HepG2 (cell line): Measurements from ENCODE around the gene GDF7. TPM values are rescaled to one million over a fixed set of nuclear protein-coding genes. Genes with fewer than 3 reads are reported as not detected.
A peak's percentile ranks its signal among the peaks of the same experiment; 100 is the strongest.

ENCODE experiments used
- ADNP ChIP-seq: sonication (generic); formaldehyde crosslinking; IDR thresholded peaks from 2 replicates; pipeline ENCODE4 v1.4.0; 2020; ENCODE audit warnings: missing genetic modification reagents
- ARID5B ChIP-seq: IDR thresholded peaks from 2 replicates; pipeline ENCODE4 v1.4.0; 2020; ENCODE audit warnings: mild to moderate bottlenecking, missing genetic modification reagents
- CAMTA2 ChIP-seq: sonication (generic); formaldehyde crosslinking; IDR thresholded peaks from 2 replicates; pipeline ENCODE4 v1.4.0; 2020; ENCODE audit warnings: mild to moderate bottlenecking, missing genetic modification reagents, borderline replicate concordance
- FOXM1 ChIP-seq: sonication (generic); formaldehyde crosslinking; IDR thresholded peaks from 2 replicates; pipeline ENCODE4 v1.5.0; 2020; ENCODE audit warnings: missing genetic modification reagents
- GRHL1 ChIP-seq: sonication (generic); formaldehyde crosslinking; conservative IDR thresholded peaks from 2 replicates; pipeline ENCODE4 v1.8.0; 2022; ENCODE audit warnings: missing genetic modification reagents
- HIVEP1 ChIP-seq: sonication (generic); formaldehyde crosslinking; IDR thresholded peaks from 2 replicates; pipeline ENCODE4 v1.4.0; 2020; ENCODE audit warnings: mild to moderate bottlenecking, missing genetic modification reagents
- NFE2 ChIP-seq: sonication (generic); formaldehyde crosslinking; IDR thresholded peaks from 2 replicates; pipeline ENCODE4 v1.4.0; 2020; ENCODE audit warnings: missing genetic modification reagents
- SAP130 ChIP-seq: IDR thresholded peaks from 2 replicates; pipeline ENCODE4 v1.6.1; 2016; ENCODE audit warnings: low read depth
- SNAPC2 ChIP-seq: sonication (generic); formaldehyde crosslinking; IDR thresholded peaks from 2 replicates; pipeline ENCODE4 v1.8.1; 2022; ENCODE audit warnings: mild to moderate bottlenecking, missing genetic modification reagents
- SRSF9 ChIP-seq: fragments of 200-400 bp; formaldehyde crosslinking; IDR thresholded peaks from 2 replicates; pipeline ENCODE4 v1.6.1; 2018; ENCODE audit warnings: borderline replicate concordance, mild to moderate bottlenecking, low read depth, low read length; ENCODE audit not compliant: insufficient read depth, poor library complexity, severe bottlenecking
- SYNCRIP ChIP-seq: fragments of 200-400 bp; formaldehyde crosslinking; IDR thresholded peaks from 2 replicates; pipeline ENCODE4 v1.6.1; 2018; ENCODE audit warnings: mild to moderate bottlenecking, low read depth, low read length; ENCODE audit not compliant: insufficient read depth
- TFE3 ChIP-seq: IDR thresholded peaks from 2 replicates; pipeline ENCODE4 v1.6.1; 2016
- THAP7 ChIP-seq: sonication (generic); formaldehyde crosslinking; IDR thresholded peaks from 2 replicates; pipeline ENCODE4 v1.8.1; 2023; ENCODE audit warnings: mild to moderate bottlenecking, missing genetic modification reagents
- ZNF235 ChIP-seq: sonication (generic); formaldehyde crosslinking; IDR thresholded peaks from 2 replicates; pipeline ENCODE4 v1.8.1; 2023; ENCODE audit warnings: mild to moderate bottlenecking, missing genetic modification reagents, borderline replicate concordance
- ZNF337 ChIP-seq: sonication (generic); formaldehyde crosslinking; IDR thresholded peaks from 2 replicates; pipeline ENCODE4 v1.5.1; 2020; ENCODE audit warnings: missing genetic modification reagents, low read depth, mild to moderate bottlenecking, borderline replicate concordance
- ZNF460 ChIP-seq: sonication (generic); formaldehyde crosslinking; IDR thresholded peaks from 2 replicates; pipeline ENCODE4 v1.5.1; 2020; ENCODE audit warnings: missing genetic modification reagents, mild to moderate bottlenecking, borderline replicate concordance
- ZNF557 ChIP-seq: sonication (generic); formaldehyde crosslinking; IDR thresholded peaks from 2 replicates; pipeline ENCODE4 v1.4.0; 2020; ENCODE audit warnings: missing genetic modification reagents
- ZNF672 ChIP-seq: sonication (generic); formaldehyde crosslinking; IDR thresholded peaks from 2 replicates; pipeline ENCODE4 v1.8.1; 2022; ENCODE audit warnings: missing genetic modification reagents
- ZSCAN9 ChIP-seq: IDR thresholded peaks from 2 replicates; pipeline ENCODE4 v1.6.1; 2016; ENCODE audit warnings: borderline replicate concordance
- ZZZ3 ChIP-seq: sonication (generic); formaldehyde crosslinking; IDR thresholded peaks from 2 replicates; pipeline ENCODE4 v1.4.0; 2020; ENCODE audit warnings: missing genetic modification reagents, mild to moderate bottlenecking, borderline replicate concordance
- polyA plus RNA-seq, 8 experiments: library from polyadenylated mRNA; depleted of rRNA in 3 of 8; stranded (reverse) in 7 of 8; unstranded in 1 of 8; fragments of >200 nt; fragmentation: Illumina TruSeq in 4 of 8; extraction: Trizol in 4 of 8; gene quantifications; 2 replicates each; pipeline versions ENCODE4 v1.2.1 to v1.2.3, GENCODE V29; 2011 to 2016; ENCODE audit warnings: low read depth in 4 of 8, missing spikeins in 1 of 8, mixed read lengths in 1 of 8; ENCODE audit not compliant: insufficient read depth in 1 of 8
- total RNA-seq, 5 experiments: library from RNA; depleted of rRNA; stranded (reverse); fragments of >200 nt; fragmentation: Illumina TruSeq; extraction: Trizol; gene quantifications; 2 replicates each; pipeline ENCODE4 v1.2.3, GENCODE V29; 2016; ENCODE audit warnings: low read depth in 1 of 5

The GDF7 gene
- total and polyA plus RNA-seq, 2 of the 13 experiments (the other 11 are each of a cell fraction or from before 2014, with no cell fraction given), result 1.6 to 15.0 TPM

- TF ChIP-seq SYNCRIP (no peak), SRSF9 (no peak), ARID5B (peak; percentile 36; the same call in 1 of the 2 replicates), NFE2 (CRISPR knock-in tag) (no peak), THAP7 (no peak), SAP130 (CRISPR knock-in tag) (peak; percentile 57), CAMTA2 (CRISPR knock-in tag) (peak; percentile 54; the same call in 1 of the 2 replicates), FOXM1 (CRISPR knock-in tag) (no peak), ZNF235 (CRISPR knock-in tag) (peak; percentile 59; the same call in 1 of the 2 replicates), ZNF460 (CRISPR knock-in tag) (no peak), SNAPC2 (CRISPR knock-in tag) (0 out of 2 replicates have a peak, but pooled peaks have one; percentile 32), ZZZ3 (CRISPR knock-in tag) (no peak), ZNF672 (CRISPR knock-in tag) (no peak), ZNF337 (CRISPR knock-in tag) (no peak), TFE3 (CRISPR knock-in tag) (no peak), GRHL1 (CRISPR knock-in tag) (no peak), ZSCAN9 (CRISPR knock-in tag) (no peak), HIVEP1 (CRISPR knock-in tag) (peak; percentile 86), ZNF557 (CRISPR knock-in tag) (0 out of 2 replicates have a peak, but pooled peaks have one; percentile 32), ADNP (CRISPR knock-in tag) (no peak)
Measured at GRCh38 chr2:20667531-20668401, 822 bp downstream of the GDF7 start (continued).
